Measurements from ENCODE around the gene TMEM123.

DNA sequence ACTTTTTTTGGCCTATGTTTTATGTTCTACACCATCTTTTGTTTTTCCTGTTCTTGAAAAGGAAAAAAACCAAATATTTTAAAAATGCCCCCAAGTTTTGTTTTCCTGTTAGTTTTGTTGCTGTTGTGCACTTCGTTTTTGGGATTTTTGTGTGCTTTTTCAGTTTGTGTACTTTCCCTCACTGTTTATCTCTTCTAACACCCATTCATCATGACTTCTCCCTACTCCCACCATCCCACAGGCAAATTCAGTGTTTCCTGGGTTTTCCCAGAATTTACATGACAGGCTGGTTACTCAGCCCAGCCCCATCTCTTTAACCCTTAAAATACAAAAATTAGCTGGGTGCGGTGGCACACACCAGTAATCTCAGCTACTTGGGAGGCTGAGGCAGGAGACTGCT, 15.6 kb downstream of the TMEM123 start:
- TF ChIP-seq, protein P1, sequence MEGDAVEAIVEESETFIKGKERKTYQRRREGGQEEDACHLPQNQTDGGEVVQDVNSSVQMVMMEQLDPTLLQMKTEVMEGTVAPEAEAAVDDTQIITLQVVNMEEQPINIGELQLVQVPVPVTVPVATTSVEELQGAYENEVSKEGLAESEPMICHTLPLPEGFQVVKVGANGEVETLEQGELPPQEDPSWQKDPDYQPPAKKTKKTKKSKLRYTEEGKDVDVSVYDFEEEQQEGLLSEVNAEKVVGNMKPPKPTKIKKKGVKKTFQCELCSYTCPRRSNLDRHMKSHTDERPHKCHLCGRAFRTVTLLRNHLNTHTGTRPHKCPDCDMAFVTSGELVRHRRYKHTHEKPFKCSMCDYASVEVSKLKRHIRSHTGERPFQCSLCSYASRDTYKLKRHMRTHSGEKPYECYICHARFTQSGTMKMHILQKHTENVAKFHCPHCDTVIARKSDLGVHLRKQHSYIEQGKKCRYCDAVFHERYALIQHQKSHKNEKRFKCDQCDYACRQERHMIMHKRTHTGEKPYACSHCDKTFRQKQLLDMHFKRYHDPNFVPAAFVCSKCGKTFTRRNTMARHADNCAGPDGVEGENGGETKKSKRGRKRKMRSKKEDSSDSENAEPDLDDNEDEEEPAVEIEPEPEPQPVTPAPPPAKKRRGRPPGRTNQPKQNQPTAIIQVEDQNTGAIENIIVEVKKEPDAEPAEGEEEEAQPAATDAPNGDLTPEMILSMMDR (IDR thresholded peaks at IDR 0.05), result no peak
- no peak for TF ChIP-seq POLR2A (IDR thresholded peaks at IDR 0.05)
